OCI-M2 (cell line): Measurements from ENCODE around the gene MFN1.

Experiments
- DNase-seq: peaks from one replicate; lab custom pipeline; 2025; ENCODE audit not compliant: unreplicated experiment; lab: John Stamatoyannopoulos, UW

The MFN1 gene

DNA sequence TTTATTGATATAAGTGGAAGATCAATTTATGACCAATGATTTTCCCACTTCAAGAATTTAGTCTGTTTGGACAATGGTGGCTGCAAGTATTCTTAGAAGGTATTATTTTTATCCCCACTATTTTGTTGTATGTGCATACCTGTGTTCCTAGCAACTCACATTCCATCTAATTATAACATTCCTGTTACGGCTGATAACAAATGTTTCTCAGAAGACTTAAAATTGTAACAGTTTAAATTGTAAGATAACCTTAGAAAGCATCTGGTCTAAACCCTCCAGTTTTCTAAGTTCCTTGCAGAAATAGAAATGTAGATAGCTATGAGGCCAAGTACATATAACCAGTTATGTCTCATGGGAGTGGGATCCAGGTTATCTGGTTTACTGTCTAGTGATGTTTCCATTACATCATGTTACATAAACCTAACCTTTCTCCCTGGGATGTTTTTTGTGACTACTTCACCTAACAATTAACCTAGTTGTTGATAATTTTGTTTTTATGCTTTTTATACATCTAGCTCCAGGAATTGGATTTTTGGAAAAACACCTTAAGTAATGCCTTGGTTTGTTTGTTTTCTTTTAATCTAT is 11.1 kb upstream of the MFN1 start:
- DNase-seq = no peak

DNA sequence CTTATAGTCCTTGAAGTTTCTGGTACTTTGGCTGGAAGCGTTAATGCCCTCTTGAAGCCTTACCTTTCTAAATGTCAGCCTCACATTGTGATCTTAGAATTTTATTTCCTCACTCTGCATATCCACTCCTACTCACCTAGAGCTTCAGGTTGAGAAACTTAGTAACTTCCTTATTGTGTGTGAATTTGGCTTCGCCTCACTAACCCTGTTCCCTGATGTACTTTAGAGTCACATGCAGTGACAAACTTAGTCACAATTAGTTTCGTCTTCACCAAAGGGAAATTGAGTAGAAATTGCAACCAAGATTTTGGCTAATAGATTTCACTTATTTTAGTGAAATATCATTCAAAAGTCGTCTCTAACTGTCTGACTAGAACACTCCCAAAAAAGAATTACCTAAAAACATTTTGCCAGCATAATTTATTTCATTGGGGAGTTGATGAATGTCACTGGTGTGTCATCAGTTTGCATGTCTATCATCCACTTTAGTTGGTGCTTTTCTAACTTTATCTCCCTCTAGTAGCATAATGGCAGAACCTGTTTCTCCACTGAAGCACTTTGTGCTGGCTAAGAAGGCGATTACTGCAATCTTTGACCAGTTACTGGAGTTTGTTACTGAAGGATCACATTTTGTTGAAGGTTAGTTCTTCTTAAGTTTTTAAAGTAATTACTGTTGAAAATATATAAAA is 960 bp downstream of the MFN1 start:
- no peak for DNase-seq

DNA sequence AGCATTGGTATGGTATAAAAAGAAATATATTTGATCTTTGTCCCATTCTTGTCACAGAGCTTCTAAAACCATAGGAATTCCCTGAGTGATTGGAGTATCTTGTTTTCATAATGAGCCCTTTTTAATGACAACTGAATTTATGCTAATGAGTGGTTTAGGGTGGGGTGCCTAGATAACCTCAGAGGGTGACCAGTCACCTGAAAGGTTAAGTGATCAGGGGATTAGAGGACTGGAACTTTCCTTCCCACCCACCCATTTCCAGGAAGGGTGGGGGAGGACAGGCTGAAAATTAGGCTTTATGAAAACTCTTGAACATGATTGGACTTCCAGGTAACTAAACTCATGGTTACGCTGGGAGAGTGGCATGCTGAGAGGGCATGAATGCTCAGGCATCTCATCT is 8.5 kb downstream of the MFN1 start:
- no peak for DNase-seq

DNA sequence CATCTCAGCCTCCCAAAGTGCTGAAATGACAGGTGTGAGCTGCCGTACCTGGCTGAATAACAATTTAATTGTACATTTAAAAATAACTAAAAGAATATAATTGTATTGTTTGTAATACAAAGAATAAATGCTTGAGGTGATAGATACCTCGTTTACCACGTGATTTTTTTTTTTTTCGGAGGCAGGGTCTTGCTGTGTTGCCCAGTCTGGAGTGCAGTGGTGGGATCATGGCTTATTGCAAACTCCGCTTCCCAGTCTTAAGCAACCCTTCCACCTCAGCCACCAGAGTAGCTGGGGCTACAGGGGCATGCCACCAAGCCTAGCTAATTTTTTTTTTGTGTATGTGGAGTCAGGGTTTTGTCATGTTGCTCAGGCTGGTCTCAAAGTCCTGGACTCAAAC is 15.8 kb downstream of the MFN1 start:
- no peak for DNase-seq

DNA sequence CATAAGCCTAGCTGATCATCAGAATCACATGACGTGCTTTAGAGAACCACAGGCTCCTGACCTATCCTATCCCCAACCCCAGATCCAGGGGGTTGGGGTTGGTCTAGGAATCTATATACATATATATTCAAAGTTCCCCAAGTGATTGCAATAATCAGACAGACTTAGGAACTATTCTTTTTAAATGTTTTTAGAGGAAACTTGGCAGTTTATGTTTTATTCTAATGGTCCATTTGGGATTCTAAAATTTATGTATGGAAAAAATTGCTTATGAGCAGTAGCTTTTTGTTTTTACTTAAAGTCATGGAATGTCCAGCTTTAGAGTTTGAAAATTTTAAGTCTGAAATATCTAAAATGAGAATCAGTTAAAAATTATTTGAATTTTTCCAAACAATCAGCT is 22.1 kb downstream of the MFN1 start:
- no peak for DNase-seq

DNA sequence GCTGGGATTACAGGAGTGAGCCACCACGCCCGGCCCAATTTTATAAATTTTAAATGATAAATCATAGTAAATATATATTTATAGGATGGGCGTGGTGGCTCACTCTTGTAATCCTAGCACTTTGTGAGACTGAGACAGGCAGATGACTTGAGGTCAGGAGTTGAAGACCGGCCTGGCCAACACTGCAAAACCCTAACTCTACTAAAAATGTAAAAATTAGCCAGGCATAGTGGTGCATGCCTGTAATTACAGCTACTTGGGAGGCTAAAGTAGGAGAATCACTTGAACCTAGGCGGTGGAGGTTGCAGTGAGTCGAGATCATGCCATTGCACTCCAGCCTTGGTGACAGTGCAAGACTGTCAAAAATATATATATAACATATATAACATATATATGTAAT is 26.4 kb downstream of the MFN1 start:
- DNase-seq = no peak

DNA sequence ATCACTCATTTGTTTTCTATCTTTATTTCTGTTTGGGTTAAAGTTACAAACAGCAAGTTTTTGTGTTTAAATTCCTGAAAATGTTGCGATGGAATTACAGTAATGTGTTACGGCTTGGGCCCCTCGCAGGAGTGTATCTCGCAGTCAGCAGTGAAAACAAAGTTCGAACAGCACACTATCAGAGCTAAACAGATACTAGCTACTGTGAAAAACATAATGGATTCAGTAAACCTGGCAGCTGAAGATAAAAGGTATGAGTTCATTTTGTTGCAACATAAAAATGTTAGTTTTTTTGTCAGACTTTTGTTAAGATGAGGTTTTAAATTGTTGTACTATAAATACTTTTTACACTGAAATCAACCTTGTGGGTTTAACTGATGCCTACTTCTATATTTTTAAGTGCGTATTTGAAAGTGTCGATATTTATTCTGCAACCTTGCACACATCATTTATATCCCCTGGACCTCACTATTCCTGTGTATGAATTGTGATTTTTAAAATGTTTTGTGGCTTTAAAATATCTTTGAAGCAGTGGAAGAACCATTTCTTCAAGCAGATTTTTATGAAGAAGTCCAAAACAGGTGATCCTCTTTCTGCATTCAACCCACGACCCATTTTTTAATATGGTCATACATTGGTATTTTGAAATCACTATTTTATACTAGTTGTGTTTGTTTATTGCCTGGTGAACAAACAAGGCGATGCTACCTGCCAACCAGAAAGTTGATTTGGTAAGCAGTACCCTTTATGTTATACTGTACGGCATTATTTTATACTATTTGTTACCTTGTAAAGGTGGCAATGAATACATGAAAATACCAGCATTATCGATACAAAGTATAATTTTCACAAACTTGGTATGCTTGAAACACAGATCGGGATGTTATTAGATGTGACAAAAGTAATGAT is 27.8 kb downstream of the MFN1 start:
- DNase-seq = no peak

DNA sequence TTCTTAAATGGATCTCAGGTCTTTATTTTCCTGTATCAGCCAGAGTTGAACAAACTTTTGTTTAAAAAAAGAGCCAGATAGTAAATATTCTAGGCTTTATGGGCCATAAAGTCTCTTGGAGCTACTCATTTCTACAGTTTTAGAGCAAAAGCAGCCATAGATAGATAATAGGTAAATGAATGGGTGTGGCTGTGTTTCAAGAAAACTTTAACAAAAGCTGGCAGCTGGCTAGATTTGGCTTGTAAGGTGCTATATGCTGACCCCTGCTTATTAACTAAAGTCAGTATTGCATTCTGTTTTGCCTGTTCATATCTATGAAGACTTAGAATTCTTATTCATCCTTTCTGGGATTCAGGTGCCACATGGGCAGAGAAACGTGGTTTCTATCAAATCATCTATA is 29.0 kb downstream of the MFN1 start:
- DNase-seq = no peak

DNA sequence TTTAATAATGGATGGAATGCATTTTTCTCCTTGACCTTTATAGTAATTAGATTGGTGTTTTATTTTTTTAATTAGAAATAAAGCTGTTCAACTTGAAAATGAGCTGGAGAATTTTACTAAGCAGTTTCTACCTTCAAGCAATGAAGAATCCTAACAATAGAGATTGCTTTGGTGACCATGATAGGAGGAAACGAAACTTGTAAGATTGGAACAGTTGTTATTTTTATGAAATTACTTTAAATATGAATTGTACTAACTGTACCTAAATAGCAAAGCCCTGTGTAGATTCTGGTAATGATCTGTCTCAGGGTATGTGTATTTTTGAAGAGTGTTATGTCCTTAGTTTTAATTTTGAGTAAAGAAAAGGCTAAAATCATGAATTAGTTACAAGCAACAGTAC is 44.4 kb downstream of the MFN1 start:
- DNase-seq = no peak

DNA sequence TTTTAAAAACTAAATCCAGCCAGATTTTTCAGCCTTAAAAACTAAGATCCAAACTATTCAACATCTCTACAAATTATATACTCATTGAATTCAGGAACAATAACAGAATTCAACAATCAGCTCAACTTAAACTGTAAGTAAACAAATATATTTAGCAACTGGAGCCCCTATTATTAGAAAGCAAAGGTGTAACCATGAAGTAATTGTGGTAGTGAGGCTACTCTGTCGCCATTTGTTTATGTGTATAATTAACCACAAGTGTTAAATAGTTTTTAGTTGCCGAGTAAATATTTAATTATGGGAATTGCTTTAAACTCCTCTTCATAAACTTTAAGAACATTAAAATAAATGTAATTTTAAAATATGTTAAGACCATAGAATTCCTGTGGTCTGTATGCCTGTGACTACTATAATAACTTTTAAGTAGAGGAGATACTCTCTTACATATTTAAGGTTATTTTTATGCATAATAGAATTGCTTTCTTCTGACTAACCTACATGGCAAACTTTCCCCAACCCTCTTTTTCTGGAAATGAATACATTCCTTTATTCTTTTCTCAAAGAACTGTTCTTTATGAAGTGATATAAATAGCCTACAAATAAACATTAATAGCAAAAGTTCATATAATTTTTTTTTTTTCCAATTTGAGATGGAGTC is 51.2 kb downstream of the MFN1 start:
- no peak for DNase-seq

DNA sequence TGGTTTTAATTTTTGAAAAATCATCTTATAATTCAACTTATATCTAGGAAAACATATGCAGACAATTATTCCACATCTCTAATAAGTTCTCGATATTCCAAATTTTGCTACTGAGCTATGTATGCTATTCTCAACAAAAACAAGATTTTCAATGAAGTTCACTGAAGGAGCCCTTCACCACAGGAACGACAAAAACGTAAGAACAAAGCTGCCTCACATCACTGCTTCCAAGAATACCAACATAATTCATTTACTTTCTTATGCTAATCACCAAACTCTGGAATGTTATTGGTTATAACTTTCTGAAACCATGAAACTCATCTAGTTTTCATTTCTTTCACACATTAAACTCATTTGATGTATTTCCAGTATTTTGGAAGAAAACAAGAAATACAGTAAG is 54.1 kb downstream of the MFN1 start:
- no peak for DNase-seq

DNA sequence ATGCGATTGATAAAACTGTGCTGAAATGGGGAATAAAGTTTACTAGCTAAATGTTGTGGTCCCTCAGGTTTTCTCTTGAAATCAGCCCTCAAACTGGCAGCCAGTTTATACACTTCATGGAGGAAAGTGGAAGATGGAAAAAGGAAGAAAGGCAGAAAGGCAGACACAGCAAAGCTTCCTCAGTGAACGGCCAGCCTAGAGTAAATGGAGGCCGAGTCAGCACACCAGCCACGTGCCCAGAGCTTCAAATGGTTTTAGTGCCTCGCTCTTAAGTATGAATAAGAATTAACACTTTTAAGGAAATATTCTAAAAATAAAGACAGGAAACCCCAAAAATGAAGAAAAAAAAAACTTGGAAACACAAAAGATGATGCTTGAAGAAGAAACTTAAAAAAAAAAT is 55.5 kb downstream of the MFN1 start:
- DNase-seq = no peak

DNA sequence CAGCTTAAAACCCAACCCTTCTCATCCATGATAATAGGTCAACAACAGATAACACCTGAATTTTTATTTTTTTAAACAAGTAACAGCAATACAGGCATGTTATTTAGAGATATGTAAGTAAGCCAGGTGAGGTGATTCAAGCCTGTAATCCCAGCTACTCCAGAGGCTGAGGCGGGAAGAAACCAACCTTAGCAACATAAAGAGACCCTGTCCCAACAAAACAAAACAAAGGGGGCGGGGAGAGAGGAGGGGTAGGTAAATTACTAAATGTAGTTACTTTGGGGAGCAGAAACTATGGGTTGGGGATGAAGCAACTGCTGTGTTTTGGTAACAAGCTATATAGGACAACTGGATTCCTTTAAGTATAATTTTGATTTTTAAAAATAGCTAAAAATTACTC is 56.8 kb downstream of the MFN1 start:
- DNase-seq = no peak

DNA sequence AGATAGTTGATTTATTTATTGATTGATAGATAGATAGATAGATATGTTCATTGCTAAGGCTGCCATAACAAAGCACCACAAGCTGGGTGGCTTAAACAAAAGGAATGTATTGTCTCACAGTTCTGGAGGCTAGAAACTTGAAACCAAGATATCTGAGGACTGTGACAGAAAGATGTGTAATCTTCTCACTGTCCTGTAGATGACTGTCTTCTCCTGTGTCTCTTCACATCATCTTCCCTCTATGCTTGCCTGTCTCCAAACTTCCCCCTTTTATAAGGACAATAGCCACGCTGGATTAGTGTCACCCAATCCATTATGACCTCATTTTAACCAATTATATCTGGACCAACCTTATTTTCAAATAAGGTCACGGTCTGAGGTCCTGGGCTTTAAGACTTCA is 62.8 kb downstream of the MFN1 start:
- DNase-seq = no peak

DNA sequence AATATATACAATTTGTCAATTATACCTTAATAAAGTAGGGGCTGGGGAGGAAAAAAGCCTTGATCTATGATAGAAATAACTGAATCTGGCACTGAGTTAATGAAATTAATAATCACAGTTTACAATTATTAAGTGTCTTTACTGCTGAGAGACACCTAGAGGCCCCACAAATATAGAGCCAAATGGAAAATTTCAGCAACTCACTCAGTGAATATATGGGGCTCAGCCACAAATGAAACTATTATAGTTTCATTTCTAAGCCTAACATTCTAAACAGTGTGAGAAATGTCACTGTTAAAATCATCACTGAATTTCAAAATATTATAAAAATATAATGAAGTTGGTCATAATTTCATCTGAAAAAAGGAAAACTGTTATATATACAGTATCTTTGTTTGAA is 63.5 kb downstream of the MFN1 start:
- DNase-seq = no peak

DNA sequence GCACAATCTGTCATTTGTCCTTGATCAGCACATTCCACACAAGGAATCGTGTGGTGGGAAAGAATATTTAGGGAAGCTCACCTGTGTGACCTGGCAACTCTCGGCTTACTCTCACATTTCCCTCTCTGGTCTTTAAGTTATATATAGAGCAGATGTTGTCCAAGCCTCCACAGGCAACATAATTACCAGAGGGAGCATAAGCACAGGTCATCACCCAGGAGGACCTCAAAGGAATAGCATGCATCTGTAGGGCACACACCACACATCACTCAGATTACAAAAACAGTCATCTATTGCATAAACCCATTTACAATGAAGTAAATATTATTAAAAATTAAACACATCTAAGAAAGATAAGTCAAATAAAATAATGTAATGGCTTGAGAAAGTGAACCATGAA is 67.3 kb downstream of the MFN1 start:
- no peak for DNase-seq

DNA sequence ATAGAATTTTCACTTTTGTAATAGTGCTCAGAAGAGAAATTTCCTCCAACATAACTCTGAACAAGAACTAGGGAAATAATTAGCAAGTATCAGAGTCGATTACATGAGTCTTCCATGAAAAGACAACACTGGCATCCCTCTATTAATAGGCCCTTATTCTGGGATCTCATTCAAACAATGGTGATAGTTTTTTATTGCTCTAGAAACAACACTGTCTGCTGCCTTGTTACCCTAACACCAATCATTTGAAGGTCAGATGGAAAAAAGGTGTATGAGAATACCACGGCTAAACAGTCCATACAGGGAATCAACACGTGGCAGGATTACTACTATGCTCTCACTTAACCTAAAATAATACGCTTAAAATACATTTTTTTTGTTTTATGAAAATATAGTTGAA is 67.9 kb downstream of the MFN1 start:
- no peak for DNase-seq

DNA sequence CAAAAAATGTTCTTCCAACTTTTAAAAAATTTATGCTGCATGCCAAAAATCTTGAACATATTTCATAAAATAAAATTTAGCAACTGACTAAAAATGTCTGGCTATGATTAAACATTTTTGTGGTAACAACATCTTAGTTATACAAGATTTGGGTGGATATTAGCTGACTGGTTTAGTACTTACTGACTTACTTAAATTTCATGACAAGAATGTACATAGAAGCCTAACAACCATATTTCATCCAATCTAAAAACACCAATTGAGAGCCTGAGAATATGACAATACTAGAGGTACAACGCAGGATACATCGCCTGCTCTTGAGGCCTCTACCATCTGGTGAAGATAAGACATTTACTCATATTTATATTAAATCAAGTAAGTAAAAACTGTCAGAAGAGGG is 69.2 kb downstream of the MFN1 start:
- DNase-seq = no peak

DNA sequence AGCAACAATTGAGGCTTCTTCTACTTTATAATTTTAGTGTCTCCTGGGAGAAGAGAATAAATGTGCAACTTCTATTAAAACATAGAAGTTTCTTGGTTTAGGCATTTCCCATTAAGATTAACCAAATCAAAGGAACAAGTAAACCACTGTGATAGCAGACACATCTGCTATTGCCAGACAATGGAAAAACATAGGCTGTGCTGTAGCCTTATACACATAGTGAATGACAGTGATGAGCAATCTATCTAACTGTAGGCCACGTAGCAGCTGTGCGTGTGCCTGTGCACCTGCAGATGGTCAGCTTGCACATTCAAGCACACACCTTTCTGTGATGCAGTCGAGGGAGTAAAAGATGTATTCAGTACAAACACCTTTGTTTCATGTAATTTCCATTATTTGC is 71.1 kb downstream of the MFN1 start:
- DNase-seq = no peak

DNA sequence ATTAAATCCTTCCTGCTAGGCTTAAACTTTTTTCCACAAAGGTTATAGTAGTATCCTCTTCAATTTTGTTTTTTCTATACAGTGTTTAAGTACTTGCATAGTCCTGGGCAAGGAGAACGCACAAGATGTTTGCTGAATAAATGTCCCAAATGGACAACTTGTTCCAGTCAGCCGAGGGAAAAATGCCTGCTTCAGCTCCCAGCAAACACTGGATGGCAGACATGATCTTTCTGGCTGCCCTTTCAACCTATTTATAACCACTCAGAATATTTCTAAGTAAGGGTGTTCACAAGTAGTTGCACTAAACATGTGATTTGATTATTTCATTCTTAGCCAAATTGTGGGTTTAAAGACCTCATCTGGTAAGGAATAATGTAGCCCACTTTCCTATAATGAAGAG is 74.0 kb downstream of the MFN1 start:
- no peak for DNase-seq

DNA sequence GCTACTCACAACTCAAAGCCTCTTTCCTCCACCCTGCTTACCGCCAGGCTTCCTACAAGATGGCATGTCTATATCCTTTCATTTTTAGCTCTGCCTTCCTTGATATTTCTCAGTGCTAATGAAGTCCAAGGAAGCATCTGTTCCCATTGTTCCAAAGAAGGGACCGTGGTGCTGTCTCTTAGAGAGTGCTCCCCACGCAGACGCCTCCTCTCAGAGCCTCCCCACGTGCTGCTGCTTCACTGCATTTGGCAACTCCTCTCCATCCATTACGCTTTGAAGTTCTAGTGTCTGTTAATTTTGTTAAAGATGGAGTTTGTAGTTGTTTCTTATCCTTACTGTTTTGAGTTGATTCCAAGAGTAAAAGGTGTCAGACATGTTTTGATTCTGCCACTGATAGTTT is 77.6 kb downstream of the MFN1 start:
- DNase-seq = no peak
